ENCODE results near the gene MEX3A. TPM values are rescaled to one million over a fixed set of nuclear protein-coding genes. Genes with fewer than 3 reads are reported as not detected.

The MEX3A gene
- total RNA-seq, 1 donor from 2014 or later, result 0.52 TPM

DNA sequence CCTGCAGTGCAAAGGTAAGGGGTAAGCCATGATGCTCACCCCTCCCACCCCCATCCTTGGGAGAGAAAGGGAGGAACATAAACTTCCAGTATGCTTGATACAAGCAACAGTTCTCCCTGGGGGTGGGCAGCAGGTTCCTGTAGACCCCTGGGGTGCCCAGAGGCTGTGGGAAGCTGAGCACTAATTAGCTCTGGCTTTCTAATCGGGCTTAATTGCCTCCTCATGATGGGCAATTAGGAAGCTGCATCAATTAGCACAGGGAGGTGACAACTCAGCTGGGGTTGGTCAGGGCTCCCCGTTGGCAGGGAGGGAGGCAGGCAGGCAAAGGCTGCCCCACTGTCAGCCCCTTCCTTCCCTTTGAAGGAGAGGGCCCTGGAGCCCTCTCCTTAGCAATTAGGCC lies 16.5 kb upstream of the MEX3A start:
- Histone ChIP-seq H3K27me3 (no peaks in the 10 kb centered on the region), H3K27ac (no peak overlapping the region), H3K4me3 (no peak overlapping the region), H3K36me3 (no peaks in the 10 kb centered on the region), H3K4me1 (peaks cover 27% of the 10 kb centered on the region), H3K9me3 (no peaks in the 10 kb centered on the region)
- TF ChIP-seq CTCF (IDR thresholded peaks at IDR 0.05), result no peak
- intact Hi-C loops (cut with DNase I), result loop anchor here (5.0 kb wide), 1 partner anchor 34 kb away; no protein-coding TSS in a partner anchor
- DNase-seq, result no peak
- no peak for ATAC-seq

DNA sequence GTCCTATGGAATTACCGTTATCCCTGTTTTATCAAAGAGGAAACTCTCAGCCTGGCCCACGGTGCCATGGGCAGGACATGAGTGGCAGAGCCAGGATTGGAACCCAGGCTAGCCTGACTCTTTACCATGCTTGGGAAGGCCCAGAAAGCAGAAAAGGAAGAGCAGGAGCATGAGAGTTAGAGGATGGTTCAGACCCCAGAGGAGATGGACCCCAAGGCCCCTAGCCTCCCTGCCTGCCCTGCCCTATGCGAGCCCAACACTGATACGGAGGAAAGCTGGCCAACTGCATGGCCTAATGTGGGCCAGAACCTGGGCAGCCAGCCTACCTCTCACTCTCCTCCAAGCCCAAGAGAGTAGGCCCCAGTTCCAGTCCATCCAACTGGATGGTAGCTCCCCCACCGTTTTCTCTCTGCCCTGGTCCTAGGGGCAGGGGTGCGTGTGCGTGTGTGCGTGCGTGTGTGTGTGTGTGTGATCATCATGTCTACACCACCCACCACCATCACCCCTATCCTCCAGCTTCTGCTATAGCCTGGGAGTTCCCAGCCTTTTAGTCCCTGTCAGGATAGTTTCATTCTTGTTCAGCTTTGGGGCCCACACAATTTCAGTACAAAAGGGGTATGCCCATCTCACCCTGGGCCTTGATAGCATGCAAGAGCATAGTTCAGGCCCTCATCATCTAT lies 15.4 kb upstream of the MEX3A start:
- peaks cover 18% of the 10 kb centered on the region for H3K4me1 ChIP-seq
- no peaks in the 10 kb centered on the region for H3K36me3 ChIP-seq
- no peak for TF ChIP-seq CTCF (IDR thresholded peaks at IDR 0.05)
- peak overlapping the region; percentile 63 for H3K27ac ChIP-seq
- intact Hi-C loops (cut with DNase I), result loop anchor here (5.0 kb wide), 1 partner anchor 35 kb away; no protein-coding TSS in a partner anchor
- no peaks in the 10 kb centered on the region for H3K9me3 ChIP-seq
- H3K27me3 ChIP-seq, result no peaks in the 10 kb centered on the region
- no peak overlapping the region for H3K4me3 ChIP-seq
- DNase-seq (no peak), ATAC-seq (no peak)

DNA sequence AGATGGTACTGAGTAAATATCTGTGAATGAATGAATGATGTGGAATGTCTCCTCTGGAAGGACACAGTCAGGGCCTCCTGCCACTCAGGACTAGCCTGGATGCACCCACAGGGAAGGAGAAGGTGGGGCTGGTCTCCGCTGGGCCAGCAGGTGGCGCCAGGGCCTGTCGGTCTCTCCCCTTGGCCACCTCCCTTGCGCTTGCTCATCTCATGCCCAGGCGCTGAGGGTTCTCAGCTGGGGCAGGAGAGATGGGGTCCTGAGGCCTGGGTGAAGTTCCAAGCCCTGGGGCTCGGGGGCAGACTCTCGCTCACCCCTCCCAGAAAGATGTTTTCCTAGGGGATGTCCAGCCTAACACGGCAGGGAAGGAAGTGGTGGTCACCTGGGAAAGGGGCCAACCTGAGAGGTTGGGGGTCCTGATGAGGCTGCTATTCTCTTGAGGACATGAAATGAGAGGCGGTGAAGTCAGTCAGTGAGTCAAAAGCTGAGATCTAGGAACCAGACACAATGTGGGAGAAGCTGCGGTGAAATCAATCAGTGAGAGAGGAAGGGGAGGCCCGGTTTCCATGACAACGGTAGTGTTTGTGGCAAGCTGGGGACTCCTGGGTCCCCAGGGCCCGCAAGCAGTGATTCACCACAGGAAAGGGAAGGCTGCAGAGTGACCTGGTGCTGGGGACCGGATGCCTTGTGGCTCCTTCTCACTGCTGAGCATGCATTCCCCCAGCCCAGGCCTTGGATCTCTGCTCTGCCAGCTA lies 14.6 kb upstream of the MEX3A start:
- H3K27me3 ChIP-seq, result no peaks in the 10 kb centered on the region
- peak; percentile 95 for DNase-seq
- peaks cover 14% of the 10 kb centered on the region for H3K4me1 ChIP-seq
- no peaks in the 10 kb centered on the region for H3K9me3 ChIP-seq
- ATAC-seq, result peak; percentile 99
- no peak overlapping the region for H3K4me3 ChIP-seq
- no peaks in the 10 kb centered on the region for H3K36me3 ChIP-seq
- intact Hi-C loops (cut with DNase I), result loop anchor here (5.0 kb wide), 1 partner anchor 35 kb away; no protein-coding TSS in a partner anchor
- TF ChIP-seq CTCF (IDR thresholded peaks at IDR 0.05), result peak; percentile 98
- H3K27ac ChIP-seq, result peak overlapping the region; percentile 63

- intact Hi-C loops (cut with DNase I), result loop anchor here (5.0 kb wide), 1 partner anchor 36 kb away; no protein-coding TSS in a partner anchor
- no peaks in the 10 kb centered on the region for H3K36me3 ChIP-seq
- ATAC-seq, result no peak
- H3K4me1 ChIP-seq, result peaks cover 14% of the 10 kb centered on the region
- no peaks in the 10 kb centered on the region for H3K9me3 ChIP-seq
- H3K27me3 ChIP-seq, result no peaks in the 10 kb centered on the region
- no peak for DNase-seq
- no peak overlapping the region for H3K27ac ChIP-seq
- no peak for TF ChIP-seq CTCF (IDR thresholded peaks at IDR 0.05)
- no peak overlapping the region for H3K4me3 ChIP-seq
These were observed 13.7 kb upstream of the MEX3A start for GRCh38 chr1:156095906-156096508.

DNA sequence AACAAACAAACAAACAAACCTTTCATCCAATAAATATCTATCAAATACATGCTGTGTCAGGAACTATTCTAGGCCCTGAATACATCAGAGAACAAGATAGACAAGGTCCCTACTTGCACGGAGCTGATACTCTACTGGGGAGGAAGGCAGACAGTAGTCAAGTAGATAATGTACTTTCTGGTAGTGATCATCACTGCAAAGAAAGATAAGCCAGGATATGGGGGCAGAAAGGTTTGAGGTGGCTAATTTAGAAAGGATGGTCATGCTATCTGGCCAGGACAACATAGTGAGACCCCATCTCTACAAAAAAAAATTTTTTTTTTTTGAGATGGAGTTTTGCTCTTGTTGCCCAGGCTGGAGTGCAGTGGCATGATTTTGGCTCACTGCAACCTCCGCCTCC lies 9.3 kb upstream of the MEX3A start:
- Histone ChIP-seq H3K27ac (no peak overlapping the region), H3K4me1 (peaks cover 6% of the 10 kb centered on the region), H3K36me3 (no peaks in the 10 kb centered on the region), H3K27me3 (no peaks in the 10 kb centered on the region), H3K9me3 (no peaks in the 10 kb centered on the region), H3K4me3 (no peak overlapping the region)
- DNase-seq (no peak), ATAC-seq (no peak)
- TF ChIP-seq CTCF (IDR thresholded peaks at IDR 0.05), result no peak
- intact Hi-C loops (cut with DNase I), result loop anchor here (5.0 kb wide), 1 partner anchor 136 kb away; no protein-coding TSS in a partner anchor
